ENCODE results near the gene BBS1. TPM values are rescaled to one million over a fixed set of nuclear protein-coding genes. Genes with fewer than 3 reads are reported as not detected.
A peak's percentile ranks its signal among the peaks of the same experiment; 100 is the strongest.

The BBS1 gene
- total and polyA plus RNA-seq, 8 donors, result 22.8 to 75.1 (median 63.6) TPM

- peak in 2 of 4 donors; percentile 32 to 81 for DNase-seq
- peak; percentile 38 for ATAC-seq
- Histone ChIP-seq H3K4me1 (peaks cover 4 to 8% of the 10 kb centered on the region in 2 donors), H3K9me3 (no peaks in the 10 kb centered on the region), H3K27me3 (peaks cover 0 to 26% of the 10 kb centered on the region in 2 donors), H3K4me3 (no peak overlapping the region), H3K27ac (no peak overlapping the region), H3K36me3 (no peaks in the 10 kb centered on the region)
- intact Hi-C loops (cut with DNase I), result no loop called here
- TF ChIP-seq CTCF (IDR thresholded peaks at IDR 0.05), result no peak
Measured at GRCh38 chr11:66559142-66559865, 48.9 kb downstream of the BBS1 start.

- peak in 1 of 4 donors; percentile 63 for DNase-seq
- peaks cover 4 to 8% of the 10 kb centered on the region in 2 donors for H3K4me1 ChIP-seq
- intact Hi-C loops (cut with DNase I), result no loop called here
- H3K9me3 ChIP-seq, result no peaks in the 10 kb centered on the region
- no peak overlapping the region for H3K4me3 ChIP-seq
- H3K36me3 ChIP-seq, result no peaks in the 10 kb centered on the region
- no peak overlapping the region for H3K27ac ChIP-seq
- H3K27me3 ChIP-seq, result peaks cover 0 to 26% of the 10 kb centered on the region in 2 donors
- TF ChIP-seq CTCF (IDR thresholded peaks at IDR 0.05), result no peak
- ATAC-seq, result no peak
Measured at GRCh38 chr11:66559866-66560676, 49.6 kb downstream of the BBS1 start.

- DNase-seq, result peak in 1 of 4 donors; percentile 55
- no peaks in the 10 kb centered on the region for H3K9me3 ChIP-seq
- TF ChIP-seq CTCF (IDR thresholded peaks at IDR 0.05), result no peak
- H3K4me1 ChIP-seq, result peaks cover 4 to 8% of the 10 kb centered on the region in 2 donors
- no peak overlapping the region for H3K4me3 ChIP-seq
- no peak for ATAC-seq
- intact Hi-C loops (cut with DNase I), result no loop called here
- H3K36me3 ChIP-seq, result no peaks in the 10 kb centered on the region
- no peak overlapping the region for H3K27ac ChIP-seq
- peaks cover 0 to 26% of the 10 kb centered on the region in 2 donors for H3K27me3 ChIP-seq
Measured at GRCh38 chr11:66561178-66561974, 50.9 kb downstream of the BBS1 start.

GRCh38 chr11:66561975-66562248, 51.5 kb downstream of the BBS1 start:
- Histone ChIP-seq H3K4me3 (no peak overlapping the region), H3K4me1 (peaks cover 4 to 8% of the 10 kb centered on the region in 2 donors), H3K27me3 (peaks cover 0 to 26% of the 10 kb centered on the region in 2 donors), H3K36me3 (no peaks in the 10 kb centered on the region), H3K27ac (no peak overlapping the region), H3K9me3 (no peaks in the 10 kb centered on the region)
- no peak for TF ChIP-seq CTCF (IDR thresholded peaks at IDR 0.05)
- intact Hi-C loops (cut with DNase I), result no loop called here
- DNase-seq (peak in 1 of 4 donors; percentile 49), ATAC-seq (no peak)

Data from left lung (tissue), 10 donors.